ENCODE data around the gene ACAD9.
"Not testable (repeated sequence)": the region's sequence is repeated elsewhere in the genome, so short reads cannot be mapped to it uniquely, and the experiment has no call there.

ACAD9 gene

DNA sequence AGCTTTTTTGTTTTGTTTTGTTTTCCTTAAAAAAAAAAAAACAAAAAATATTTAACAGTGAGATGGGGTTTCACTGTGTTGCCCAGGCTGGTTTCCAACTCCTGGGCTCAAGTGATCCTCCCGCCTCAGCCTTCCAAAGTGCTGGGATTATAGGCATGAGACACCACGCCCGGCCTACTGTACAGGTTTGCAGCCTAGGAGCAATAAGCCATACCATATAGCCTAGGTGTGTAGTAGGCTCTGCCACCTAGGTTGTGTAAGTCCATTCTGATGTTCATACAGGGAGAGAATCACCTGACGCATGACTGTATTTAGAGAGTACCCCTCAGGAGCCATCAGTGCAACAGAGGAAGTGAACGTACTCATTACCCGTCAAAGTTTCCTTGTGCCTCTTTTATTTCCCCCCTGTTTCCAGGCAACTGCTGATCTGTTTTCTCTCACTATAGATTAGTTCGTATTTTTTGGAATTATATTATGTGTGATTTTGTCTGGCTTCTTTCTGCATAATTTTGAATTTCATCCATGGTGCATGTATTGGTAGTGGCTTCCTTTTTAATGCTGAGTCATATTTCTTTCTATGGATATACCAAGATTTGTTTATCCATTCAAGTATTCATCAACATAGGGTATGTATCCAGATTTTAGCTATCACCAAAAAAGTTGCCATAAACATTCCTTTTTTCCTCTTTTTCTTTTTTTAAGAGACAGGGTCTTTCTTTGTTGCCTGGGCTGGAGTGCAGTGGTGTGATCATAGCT is 9.9 kb downstream of the ACAD9 start:
- no peak for DNase-seq (ENCODE audit: low read depth in 2 of 2, low spot score in 1 of 2)

DNA sequence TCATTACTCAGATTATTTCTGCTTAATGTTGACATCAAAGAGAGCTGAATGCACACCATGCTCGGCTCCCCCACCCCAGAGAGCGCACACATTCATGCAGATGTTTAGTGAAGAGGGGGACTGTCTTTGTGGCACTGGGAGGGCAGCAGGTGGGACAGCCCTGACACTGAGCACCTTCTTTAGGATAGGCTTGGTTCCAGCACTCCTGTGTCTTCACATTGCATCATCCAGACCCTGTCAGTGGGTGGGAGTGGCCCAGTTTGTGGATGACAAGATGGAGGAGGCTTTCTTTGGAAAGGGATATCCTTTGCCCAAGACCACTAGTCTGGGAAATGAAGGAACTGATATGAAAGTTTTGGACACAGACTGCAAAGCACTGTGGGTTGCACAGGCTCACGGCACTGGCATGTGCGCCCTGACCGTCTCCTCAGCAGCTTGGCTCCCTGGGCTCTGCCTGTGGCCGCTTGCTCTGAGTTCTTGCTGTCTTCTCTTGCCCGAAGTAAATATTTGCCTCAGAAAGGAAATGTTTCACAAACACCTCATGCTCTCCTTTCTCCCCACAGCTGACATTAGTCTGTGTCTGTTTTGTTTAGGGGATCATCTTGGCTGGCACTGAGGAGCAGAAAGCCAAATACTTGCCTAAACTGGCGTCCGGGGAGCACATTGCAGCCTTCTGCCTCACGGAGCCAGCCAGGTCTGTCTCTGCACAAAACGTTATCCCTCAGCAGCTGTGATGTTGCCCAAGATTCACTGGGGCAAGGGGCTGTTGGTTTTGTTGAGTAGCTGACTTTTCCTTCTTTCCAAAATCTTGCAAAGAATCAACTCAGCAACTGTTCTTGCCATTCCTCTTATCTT is 16.6 kb downstream of the ACAD9 start:
- no peak for DNase-seq (ENCODE audit: low read depth in 2 of 2, low spot score in 1 of 2)

DNA sequence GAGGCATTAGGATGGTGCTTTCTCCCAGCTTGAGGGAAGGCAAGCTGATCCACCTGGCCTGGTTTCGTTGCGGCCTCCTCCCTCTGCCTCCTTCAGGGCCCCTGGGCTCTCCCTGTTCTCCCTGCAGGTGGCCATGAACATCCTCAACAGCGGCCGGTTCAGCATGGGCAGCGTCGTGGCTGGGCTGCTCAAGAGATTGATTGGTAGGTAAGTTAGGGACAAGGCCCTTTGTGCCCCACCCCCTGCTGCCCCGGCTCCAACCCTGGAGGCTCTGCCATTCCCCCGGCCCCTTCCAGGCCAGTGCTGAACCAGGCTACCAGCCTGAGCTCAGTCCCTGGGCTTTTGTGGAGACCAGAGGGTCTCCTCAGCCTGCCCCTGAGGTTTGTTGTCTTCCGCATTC is 23.0 kb downstream of the ACAD9 start:
- DNase-seq (ENCODE audit: low read depth in 2 of 2, low spot score in 1 of 2), result no peak

DNA sequence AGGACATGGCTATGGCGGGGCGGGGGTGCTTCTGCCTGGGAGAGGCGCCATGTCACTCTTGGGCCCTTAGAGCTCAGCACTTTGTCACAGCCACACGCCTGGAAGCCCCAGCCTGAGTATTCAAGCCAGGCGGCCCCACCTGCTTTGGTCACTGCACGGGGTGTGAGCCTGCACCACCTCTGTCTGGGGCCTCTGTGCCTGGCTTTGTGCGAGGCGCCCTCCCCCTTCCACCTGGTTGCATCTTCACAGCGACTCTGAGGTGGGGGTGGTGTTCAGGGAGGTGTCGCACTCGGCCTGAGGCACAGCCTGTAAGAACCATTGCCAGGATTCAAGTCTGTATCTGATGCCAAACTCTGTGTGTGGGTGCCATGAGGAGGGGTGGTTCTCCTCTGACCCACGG is 24.1 kb downstream of the ACAD9 start:
- no peak for DNase-seq (ENCODE audit: low read depth in 2 of 2, low spot score in 1 of 2)

DNA sequence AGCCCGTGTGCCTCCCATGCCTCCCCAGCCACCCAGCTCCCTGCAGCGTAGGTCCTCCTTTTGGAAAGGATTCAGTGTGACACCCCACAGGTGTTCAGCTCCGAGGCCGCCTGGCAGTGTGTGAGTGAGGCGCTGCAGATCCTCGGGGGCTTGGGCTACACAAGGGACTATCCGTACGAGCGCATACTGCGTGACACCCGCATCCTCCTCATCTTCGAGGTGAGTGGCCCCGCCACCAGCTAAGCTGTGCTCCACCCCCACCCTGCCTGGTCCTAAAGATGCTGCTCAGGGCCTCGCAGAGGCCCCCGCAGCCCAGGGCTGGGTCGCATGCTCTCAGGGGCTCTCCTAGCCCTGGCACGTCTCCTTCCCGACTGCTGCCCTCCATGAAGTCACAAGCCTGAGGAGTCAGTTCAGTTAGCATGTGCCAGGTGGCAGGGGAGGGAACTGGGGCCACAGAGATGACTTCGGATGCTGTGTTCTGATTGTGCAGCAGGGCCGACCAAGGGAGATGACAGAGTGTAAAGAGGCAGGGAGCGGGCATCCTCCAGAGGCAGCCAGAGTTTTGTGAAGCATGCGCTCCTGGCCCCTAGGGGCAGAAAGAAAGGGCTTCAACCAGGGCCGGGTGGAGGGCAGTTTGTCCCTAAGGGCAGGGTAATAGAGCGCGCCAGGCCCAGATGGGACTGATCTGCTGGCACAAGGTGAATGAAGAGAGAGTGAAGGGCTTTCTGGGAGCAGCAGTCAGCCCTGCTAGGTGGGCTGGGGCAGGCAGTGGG is 26.8 kb downstream of the ACAD9 start:
- no peak for DNase-seq (ENCODE audit: low read depth in 2 of 2, low spot score in 1 of 2)

DNA sequence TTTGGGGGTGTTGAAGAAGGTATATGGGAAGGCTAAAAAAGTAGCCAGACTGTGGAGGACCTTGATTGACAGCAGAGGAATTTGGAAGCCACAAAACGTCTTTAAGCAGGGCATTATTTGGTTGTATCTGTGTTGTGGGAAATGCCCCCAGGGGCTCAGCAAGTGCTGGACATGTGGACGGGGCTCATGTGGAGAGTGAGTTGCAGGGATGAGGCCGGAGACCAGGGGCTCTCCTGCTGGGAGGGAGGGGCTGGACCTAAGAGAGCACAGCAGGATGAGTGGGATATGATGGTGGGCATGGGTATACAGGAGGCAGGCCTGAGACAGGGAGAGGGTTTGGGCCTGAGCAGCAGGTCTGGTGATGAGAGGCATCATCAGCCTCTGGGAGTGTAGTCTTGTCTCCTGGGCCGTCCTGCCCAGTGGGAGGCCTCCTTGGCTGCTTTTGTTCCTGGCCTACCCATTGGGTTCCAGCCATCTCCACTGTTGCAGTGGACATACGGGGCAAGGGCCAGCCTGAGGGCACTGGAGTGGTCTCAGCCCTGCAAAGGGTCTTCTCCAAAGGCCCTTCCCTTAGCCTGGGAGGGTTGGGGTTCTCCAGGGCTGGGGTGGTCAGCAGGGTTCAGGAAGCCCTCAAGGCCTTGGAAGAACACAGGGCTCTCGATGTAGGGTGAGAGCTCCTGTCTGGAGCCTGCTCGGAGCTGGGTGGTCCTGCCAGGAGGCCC is 27.5 kb downstream of the ACAD9 start:
- no peak for DNase-seq (ENCODE audit: low read depth in 2 of 2, low spot score in 1 of 2)

DNA sequence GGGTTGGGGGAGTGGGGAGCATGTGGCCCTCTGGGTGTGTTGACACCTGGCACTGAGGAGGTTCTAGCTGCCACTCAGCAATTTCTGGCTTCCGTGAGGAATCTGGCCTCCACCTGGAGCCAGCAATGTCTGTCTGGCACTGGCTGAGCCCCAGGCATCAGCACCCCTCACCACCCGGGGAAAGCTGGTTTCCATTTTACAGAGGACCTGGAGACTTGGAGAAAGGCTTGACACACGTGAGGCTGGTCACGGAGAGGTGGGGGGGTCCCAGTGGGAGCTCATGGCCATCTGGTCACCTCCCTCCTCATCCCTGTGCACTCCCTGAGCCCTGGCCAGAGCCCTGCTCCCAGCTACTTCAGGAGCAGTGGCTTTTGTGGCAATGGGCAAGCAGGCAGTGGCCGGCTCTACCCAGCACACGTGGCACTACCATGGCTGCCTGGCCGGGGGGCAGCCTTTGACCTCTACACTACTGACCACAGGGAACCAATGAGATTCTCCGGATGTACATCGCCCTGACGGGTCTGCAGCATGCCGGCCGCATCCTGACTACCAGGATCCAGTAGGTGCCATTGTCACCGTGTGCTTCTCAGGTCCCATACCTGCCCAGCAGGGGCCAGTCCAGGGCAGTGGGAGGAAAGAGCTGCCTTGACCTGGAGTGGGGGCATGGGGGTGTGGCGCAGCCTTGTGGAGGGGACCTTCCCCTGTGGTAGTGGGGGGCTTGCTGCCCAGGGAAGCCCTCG is 28.5 kb downstream of the ACAD9 start:
- no peak for DNase-seq (ENCODE audit: low read depth in 2 of 2, low spot score in 1 of 2)

DNA sequence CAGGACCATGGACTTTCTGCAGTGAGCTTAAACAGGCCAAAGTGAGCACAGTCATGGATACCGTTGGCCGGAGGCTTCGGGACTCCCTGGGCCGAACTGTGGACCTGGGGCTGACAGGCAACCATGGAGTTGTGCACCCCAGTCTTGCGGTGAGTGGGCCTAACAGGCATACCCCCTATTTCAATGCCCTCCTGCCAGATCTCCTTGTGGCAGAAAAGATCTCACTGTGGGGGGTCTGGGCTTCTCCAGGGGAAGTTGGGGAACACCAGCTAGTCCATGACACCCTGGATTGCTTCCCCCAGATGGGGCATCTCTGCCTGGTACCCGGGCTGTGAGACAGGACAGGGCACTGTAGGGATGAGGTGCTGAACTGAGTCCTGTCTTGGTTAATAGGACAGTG is 29.5 kb downstream of the ACAD9 start:
- DNase-seq (ENCODE audit: low read depth in 2 of 2, low spot score in 1 of 2), result no peak

DNA sequence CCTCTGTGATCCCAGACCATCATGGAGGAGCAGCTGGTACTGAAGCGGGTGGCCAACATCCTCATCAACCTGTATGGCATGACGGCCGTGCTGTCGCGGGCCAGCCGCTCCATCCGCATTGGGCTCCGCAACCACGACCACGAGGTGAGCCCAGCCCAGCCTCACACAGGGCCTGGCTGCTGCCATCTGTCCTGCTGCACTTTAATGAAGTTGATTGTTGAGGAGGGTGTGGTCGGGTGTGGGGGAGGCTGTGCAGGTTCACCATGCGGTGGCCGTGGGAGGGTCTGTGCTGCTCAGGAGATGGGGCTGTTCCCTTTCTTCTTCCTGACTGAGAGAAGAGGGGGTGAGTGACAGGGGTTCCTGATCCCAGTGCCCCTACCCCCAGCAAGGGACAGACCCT is 30.6 kb downstream of the ACAD9 start:
- no peak for DNase-seq (ENCODE audit: low read depth in 2 of 2, low spot score in 1 of 2)

DNA sequence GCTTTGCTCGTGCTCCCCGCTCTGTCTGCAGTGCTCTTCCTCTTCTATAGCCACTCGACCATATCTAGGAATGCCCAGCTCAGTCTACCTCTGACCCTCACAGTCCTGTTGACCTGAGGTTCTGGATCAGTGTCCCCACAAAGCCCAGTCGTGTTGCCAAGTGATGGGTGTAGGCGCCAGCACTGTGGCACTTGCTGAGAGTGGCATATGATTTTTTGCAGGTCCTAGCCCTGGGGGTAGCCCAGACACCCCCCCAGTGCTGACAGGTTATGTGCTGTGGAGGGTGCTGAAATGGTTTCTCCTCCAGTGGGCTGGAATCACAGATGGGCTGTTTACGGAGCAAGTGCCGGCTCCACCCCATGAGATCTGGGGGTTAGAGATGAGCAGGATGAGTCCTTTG is 32.5 kb downstream of the ACAD9 start:
- no peak for DNase-seq (ENCODE audit: low read depth in 2 of 2, low spot score in 1 of 2)

DNA sequence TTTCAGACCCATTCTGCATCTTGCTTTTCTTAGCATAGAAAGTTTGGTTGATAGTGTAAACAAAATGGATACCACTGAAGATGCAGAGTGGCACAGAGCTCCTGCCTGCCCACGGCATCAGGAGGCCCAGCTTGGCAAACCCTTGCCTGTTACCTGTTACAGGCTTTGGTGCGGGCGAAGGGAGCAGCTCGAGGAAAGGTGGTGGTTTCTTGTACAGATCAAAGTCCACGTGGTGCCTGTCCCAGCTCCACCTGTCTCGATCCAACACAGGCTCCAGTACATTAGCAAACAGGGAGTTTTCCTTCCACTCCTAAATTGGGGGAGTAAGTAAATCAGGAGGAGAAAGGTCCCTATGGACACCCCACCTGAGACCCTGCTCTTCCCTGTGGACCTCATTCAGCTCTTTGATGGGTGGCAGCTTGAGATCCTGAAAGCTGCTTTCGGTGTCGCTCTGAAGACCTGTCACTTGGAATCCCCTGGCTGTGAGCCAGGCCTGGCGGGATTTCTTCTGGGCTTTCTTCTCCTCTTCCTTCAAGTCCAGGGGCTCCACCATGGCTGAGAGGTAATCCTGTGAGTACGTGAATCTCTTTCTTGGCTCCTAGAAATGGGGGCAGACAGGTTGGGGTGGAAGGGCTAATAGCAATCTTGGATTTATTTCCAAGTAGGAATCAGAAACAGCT is 35.7 kb downstream of the ACAD9 start:
- no peak for DNase-seq (ENCODE audit: low read depth in 2 of 2, low spot score in 1 of 2)

DNA sequence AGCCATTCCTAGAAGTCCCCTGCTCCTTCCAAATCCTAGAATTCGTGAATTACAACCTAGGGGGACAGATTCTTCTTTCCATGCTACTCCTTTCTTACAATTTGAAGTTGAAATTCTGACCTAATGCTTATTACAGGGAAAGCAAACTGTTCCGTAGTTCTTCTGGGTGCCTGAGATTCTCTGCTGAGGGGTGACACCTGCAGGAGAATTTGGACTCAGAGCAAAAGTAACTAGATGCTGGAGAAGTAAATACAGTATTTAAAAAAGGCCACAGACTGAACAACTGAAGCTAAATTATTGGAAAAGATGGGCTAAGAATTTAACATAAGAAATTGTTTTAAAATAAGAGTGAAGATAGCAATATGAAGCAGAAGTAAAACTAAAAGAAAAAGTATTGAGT is 37.9 kb downstream of the ACAD9 start:
- no peak for DNase-seq (ENCODE audit: low read depth in 2 of 2, low spot score in 1 of 2)

DNA sequence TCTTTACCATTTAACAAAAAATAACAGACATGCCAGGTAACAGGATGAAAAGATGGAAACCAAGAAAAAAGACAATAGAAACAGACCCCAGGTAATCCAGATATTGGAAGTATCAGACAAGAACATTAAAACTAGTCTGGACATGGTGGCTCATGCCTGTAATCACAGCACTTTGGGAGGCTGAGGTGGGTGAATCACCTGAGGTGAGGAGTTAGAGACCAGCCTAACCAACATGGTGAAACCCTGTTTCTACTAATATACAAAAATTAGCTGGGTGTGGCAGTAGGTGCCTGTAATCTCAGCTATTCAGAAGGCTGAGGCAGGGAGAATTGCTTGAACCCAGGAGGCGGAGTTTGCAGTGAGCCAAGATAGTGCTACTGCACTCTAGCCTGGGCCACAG is 40.6 kb downstream of the ACAD9 start:
- no peak for DNase-seq (ENCODE audit: low read depth in 2 of 2, low spot score in 1 of 2)

DNA sequence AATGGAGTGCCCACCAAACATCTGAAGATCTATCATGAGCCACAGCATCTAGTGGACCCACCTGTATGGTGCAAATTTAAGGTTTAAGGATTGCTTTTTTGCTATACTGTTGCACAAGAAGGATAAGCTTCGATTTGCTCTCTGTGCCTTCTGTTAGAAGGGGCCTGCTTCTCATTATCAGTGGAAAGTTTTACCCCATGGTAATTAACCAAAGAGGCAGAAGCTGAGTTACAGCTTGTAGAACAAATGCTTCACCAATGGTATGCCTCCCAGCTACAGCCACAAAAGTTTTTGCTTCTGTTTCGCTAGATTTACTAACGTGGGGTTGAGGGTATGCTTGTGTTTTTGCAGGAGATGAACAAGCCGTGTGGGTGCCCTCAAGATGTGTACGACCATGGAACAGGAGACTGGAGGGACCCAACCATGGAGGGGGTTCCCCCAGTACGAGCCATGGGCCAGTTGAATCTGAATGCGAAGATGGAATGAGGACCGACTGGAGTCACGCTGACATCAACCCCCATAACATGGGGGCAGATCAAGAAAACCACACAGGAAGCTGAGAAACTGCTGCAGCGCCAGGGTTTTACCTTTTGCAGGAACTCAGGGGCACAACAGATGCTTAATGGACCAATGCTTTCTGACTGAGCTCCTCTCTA is 43.5 kb downstream of the ACAD9 start:
- DNase-seq (ENCODE audit: low read depth in 2 of 2, low spot score in 1 of 2), result peak in 1 of 2 donors; percentile 15

DNA sequence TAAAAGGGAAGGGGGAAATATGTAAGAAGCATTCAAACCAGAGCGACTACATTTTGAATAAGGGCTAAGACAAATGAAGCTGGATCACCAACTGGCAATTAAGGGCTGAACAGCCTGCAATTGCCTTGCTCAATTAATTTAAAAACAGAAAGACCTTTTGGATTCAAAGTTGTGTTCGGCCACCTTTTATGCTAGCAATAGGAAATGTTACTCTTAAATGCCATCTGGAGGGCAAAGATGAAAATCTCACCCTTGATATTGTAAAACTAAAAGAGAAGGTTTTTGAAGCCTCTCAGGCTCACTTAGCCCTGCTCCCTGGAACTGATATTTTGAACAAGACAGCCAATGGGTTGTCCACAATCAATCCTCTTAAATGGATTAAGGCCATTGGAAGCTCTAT is 44.2 kb downstream of the ACAD9 start:
- DNase-seq (ENCODE audit: low read depth in 2 of 2, low spot score in 1 of 2), result no peak

DNA sequence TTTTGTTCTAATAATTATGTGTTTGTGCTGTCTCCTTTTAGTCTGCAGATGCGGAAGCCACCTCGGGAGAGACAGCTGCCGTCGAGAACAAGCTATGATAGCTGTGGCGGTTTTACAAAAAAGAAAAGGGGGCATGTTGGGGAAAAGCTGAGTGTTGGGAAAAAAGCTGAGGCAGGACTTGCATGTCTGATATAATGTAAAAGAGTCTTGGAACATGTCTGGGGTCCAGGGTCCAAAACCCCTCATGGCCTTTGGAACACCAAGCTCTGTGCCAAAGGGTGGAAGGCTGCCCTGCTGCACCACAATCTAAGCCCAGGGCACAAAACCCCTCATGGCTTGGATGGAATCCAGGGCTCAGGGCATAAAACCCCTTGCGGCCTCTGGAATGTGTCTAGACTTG is 44.6 kb downstream of the ACAD9 start:
- not testable (repeated sequence) for DNase-seq (ENCODE audit: low read depth in 2 of 2, low spot score in 1 of 2)

DNA sequence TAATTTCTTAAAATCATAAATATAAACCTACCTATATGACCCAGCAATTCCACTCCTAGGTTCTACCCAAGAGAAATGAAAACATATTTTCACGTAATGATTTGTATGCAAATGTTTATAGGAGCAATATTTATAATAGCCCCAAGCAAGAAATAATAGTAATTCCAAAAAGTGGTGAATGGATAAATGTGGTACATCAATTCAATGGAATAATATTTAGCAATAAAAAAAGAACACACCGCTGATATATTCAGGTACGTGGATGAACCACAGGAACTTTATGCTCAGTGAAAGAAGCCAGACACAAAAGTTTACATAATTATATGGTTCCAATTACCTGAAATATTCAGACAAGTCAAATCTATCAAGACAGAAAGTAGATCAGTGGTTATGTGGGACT is 49.9 kb downstream of the ACAD9 start:
- no peak for DNase-seq (ENCODE audit: low read depth in 2 of 2, low spot score in 1 of 2)

DNA sequence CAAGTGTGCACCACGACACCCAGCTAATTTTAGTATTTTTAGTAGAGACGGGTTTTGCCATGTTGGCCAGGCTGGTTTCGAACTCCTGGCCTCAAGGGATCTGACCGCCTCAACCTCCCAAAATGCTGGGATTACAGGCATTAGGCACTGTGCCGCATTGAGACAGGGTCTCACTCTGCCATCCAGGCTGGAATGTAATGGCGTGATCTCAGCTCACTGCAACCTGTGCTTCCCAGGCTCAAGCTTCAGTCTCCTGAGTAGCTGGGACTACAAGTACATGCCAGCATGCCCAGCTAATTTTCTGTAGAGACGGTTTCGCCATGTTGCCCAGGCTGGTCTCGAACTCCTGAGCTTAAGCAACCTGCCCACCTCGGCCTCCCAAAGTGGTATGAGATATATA is 51.6 kb downstream of the ACAD9 start:
- no peak for DNase-seq (ENCODE audit: low read depth in 2 of 2, low spot score in 1 of 2)

DNA sequence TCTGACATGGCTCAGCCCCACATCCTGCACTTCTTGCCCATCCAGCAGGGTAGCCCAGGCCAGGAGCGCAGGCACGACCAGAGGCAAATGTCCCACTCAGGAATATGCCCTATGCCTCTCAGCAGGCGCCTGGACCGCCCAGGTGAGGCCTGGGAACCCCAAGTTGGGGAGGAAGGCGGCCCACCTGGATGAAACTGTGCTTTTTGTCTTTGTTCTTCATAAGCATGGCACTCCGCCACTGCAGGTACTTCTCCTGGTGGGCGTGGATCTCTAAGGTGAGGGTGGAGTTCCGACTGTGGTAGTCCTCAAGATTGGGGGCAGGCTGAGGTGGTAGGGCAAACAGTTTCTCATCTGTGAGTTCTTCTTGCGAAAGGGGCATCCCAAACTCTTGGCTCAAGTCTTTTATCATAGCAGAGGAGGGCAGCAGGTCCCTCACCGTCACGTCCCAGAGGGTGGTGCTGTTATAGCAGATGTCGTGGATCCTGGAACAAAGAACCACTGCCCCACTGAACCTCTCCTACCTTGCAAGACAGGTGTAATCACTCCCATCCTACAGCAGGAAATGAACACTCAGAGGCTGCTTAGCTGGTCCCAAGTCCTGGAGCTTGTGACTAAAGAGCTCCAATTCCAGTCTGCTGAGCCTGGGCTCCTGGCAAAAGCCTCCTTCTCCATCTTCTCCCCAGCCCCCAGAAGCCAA is 53.2 kb downstream of the ACAD9 start:
- no peak for DNase-seq (ENCODE audit: low read depth in 2 of 2, low spot score in 1 of 2)
